ENCODE results near the gene CLSTN3.
A peak's percentile ranks its signal among the peaks of the same experiment; 100 is the strongest.

The CLSTN3 gene

DNA sequence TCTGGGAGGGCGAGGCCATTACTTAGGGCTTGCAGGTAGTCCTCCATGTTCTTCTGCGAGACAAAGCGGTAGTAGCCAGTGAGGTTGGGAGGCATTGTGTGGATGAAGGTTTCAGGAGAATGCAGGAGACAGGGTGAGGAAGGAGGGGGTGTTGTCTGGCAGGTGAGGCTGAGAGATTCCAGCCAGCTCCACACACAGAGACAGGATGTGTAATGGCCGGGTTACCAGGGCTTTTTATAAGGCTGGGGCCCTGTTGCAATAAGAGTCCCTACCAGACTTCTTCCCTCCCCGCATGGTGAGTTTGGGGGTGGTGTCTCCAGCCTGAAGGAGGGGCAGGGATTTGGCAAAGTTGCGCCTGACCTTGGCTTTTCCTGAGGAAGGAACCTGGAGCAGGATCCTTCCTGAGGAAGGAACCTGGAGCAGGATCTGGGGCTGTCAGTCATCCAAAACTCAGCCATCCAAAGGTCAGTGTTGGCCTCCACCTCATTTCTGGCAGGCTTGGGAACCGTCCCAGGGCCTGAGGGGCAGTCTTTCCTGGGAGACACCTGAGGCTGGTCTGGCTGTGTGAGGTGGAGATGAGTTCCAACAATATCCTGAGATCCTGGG is 1.4 kb upstream of the CLSTN3 start, which contains the start of gene RBP5:
RBP5 (minus strand) TSS at position 209 of the 606 bp plus-strand sequence; CDS start at position 95, 114 bp downstream.
- no peak for DNase-seq

DNA sequence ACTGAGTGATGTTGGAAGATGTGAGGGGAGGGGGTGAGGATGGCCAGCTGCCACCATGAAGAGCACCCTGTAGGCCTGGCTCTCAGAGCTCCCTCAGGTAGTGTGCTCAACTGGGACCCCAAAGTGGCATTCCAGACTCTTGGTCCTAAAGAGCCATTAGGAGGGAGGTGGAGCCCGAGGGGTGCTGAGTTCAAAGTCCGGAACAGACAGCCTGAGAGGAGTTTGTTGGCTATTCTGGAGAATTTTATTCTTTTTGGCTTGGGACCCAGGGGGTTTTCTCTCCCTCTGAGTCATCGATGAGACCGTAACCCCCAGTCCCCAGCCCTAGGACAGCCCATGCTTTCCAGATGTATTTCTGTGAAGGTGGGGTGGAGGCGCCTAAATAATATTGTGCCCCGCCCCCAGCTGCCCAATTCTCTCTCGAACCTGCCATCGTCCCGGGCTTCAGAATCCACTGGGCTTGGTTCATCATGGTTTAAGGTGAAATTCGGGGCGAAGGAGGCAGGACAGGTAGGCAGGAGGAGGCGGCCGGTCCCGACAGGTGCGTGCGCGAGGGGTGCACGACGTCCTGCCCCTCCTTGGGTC is 792 bp upstream of the CLSTN3 start:
- DNase-seq = peak; percentile 9

DNA sequence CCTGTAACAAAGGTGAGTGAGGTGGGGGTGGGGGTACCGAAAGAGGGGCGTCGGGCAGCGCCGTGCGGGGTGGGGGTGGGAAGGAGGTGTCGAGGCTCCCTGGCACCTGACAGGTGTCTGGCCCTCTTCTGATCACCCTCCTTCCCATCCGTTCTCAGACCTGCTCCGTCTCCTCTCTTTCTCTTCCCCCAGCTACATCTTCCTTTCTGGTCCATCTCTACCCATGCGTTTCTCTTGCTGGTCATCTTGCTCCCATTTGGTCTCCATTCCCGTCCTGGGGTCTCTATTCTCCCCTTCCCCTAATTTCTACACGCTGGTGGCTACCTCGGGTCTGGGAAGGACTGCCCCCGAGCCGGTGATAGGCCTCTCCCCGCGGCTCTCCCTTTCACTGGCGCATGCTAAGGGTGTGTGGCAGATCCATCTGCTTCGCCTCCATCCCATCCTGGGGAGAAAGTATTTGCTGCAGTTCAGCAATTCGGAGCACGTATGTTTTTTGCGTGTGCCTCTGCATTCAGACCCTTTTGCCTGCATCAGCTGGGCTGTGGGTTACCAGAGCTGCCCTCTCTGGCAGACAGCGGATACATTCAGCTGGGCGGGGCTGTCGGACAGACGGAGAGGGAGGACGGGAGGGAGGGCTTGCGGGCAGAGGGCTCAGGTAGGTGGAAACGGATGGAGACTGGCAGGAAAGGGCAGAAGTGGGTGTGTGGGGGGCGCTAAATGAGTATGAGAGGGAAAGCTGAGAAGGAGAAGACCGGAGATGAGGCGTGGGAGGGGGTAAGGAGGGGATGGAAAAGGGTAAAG is 730 bp downstream of the CLSTN3 start:
- peak; percentile 48 for DNase-seq

DNA sequence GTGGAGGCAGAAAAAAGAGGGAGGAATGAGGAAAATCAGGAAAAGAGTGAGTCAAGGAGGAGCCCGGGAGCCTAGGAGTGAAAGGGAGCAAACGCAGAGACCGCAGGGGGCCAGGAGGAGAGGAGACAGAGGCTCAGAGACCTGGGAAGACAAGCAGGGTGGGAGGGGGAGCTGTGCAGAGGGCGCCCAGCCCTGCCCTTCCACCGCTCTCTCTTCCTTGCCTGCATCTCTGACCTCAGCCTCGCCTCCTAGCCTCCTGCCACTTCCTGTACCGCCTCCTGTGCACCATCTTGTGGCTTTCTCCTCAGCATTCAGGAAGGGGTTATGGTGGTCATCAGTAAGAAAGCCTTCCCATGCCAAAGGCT is 1.3 kb downstream of the CLSTN3 start:
- DNase-seq = peak; percentile 22

DNA sequence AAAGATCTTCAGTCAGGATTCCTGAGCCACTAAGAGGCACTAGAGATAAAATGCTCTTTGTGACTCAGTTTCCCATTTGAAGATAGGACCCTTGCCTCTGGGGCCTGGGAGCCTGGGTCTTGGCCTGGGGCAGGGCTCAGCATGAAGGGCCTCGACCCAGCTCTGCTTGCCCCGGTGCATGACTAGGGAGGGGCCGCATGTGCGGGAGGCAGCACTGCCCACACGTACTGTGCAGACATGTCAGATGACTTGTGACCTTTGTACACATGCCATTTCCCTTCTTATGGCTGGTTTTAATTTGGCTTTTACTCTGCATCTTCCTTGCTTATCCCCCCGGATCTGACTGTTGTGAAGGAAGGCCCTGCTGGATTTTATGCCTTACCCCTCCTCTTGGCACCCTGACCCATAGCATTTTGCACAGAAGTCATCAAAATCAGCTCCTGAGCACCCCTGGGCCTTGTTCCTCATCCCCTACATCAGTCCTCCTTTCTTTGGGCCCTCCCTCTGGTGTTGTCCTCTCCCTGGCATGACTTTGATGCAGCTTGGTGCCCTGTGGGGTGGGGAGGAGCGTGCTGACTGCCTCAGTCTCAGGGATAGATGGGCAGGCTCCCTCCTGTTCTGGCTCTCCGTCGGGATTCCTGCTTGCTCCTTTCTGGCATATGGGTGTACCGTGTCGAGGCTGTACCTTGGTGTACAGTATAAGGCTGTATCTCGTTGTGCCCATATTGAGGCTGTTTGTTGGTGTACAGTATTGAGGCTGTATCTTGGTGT is 4.4 kb downstream of the CLSTN3 start:
- no peak for DNase-seq

DNA sequence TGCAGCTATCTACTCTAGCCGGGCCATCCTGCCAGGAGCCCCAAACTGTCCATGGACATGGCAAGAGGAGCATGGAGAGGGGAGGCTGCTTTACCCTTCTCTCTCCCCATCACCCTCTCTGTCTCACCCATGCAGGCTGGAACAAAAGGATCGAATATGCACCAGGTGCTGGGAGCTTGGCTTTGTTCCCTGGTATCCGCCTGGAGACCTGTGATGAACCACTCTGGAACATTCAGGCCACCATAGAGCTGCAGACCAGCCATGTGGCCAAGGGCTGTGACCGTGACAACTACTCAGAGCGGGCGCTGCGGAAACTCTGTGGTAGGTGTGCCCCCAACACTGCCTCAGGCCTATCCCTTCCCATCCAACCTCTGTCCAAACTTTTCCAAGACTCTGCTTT is 5.9 kb downstream of the CLSTN3 start:
- DNase-seq = no peak

DNA sequence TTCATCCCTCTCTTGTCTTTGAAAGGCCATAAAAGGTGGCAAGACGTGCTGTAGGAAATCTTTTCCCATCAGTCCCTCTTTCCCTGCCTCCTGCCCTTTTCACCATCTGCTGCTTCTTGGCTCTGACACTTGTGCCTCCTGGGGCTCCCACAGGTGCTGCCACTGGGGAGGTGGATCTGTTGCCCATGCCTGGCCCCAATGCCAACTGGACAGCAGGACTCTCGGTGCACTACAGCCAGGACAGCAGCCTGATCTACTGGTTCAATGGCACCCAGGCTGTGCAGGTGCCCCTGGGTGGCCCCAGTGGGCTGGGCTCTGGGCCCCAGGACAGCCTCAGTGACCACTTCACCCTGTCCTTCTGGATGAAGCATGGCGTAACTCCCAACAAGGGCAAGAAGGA is 6.5 kb downstream of the CLSTN3 start:
- DNase-seq = no peak

DNA sequence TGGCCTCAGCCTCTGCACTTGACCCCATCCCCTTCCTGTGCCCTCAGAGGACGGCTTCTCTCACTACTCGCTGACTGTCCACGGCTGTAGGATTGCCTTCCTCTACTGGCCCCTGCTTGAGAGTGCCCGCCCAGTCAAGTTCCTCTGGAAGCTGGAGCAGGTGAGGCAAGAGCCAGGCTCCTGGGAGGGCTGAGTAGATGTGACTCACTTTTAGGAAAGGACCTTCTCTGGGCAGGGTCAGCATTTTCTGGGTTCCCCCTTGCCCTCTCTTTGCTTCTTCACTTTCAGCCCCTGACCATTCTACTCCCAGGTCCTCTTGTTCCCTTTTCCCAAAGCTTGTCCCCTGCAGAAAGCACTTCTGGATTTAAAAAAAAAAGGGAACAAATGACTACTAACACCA is 7.7 kb downstream of the CLSTN3 start:
- DNase-seq = no peak

DNA sequence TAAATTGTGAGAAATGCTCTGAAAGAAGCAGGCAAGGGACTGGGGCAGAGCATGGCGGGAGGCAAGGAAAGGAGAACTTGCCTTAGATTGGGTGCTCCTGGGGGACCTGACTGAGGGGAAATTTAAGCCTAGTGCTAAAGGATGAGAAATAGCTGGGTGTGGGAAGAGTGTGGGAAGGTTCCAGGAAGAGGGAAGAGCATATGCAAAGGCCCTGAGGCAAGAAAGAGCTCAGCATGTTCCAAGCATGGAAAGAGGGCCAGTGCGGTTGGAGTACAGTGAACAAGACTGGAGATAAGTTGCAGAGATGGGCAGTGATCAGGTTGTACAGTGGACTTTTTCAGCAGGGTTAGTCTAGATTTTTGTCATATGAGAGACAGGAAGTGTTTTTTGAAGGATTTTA is 9.0 kb downstream of the CLSTN3 start:
- no peak for DNase-seq

DNA sequence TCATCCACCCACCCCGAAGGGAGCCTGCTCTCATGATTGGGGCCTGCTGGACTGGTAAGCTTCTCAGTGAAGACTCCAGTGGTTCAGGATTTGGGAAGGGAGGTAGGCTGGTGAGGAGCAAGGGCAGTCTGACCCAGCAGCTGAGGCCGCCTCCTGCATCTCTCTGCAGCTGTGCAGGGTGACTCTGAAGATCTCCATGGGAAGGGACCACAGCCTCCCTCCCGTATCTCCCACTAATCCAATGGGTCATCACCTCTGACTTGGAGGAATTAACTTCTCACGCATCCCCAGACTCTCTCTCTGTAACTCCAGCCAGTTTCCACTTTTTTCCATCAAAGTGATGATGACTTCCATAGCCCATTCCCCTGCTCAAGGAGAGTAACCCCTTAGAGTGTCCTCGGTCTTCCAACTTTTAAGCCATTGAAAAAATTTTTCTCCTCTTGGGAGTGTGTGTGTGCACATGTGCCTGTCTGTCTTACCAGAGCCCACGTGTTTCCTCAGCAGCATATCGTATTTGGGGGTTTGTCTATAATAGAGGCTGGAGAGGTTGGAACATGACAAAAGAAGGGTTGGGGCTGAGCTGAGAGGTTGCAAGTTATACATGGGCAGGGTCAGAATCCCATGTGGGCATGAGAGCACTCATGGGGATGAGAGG is 11.3 kb downstream of the CLSTN3 start:
- no peak for DNase-seq

DNA sequence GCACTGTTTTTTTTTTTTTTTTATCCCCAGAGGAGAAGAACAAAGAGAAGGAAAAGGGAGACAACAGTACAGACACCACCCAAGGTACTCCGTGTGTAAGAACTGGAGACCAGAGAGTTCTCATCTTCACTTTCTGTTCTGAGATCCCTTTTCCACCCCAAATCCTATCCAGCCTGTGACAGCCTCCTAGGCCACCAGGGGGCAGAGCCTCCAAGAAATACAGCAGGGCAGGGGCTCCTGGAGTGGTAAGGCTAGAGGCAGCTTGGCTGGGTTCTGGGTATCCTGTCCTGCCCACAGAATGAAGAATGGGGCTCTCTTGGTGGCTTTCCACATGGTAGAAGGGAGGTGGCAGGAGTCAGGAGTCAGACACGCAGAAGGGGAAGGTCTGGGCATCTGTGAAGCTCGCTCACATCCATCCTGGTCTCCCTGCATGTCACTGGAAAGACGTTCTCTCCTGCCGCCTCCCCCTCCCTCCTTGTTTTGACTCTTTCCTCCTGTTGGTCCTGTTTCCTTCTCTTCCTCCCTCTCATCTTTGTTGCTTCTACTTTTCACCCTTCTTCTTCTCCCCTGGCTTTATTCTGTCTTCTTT is 12.0 kb downstream of the CLSTN3 start:
- DNase-seq = peak; percentile 57

DNA sequence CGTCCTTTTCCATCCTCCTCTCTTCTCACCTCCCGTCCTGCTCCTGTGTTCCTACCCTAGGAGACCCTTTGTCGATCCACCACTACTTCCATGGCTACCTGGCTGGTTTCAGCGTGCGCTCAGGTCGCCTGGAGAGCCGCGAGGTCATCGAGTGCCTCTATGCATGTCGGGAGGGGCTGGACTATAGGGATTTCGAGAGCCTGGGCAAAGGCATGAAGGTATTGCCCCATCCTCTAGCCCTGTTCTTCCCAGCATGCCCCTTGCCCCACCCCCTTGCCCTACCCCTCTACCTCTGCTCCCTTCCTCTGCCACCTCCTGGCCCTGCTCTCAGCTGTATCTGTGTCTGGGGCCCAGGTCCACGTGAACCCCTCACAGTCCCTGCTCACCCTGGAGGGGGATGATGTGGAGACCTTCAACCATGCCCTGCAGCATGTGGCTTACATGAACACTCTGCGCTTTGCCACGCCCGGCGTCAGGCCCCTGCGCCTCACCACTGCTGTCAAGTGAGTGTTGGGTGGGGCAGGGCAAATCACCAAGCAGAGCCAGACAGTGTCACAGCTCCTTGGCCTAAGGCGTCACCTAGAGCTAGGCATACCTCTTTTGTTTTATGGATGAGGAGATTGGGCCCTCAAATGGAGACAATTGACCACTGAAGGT is 12.8 kb downstream of the CLSTN3 start:
- no peak for DNase-seq

DNA sequence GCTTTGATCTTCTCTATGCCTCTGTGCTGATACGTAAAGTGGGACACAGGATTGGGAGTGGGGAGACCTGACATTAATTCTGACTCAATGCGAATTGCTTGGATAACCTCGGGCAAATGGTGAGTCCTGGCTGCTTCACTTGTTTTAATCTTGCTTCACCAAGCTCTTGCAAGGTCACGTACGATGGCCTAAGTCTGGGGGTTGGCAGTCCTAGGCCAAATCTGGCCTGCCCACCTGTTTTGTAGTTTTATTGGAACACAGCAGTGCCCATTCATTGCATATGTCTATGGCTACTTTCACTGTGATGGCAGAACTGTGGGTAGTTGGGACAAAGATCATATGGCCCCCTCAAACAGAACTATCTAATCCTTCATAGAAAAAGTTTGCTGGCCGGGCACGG is 13.4 kb downstream of the CLSTN3 start:
- no peak for DNase-seq

DNA sequence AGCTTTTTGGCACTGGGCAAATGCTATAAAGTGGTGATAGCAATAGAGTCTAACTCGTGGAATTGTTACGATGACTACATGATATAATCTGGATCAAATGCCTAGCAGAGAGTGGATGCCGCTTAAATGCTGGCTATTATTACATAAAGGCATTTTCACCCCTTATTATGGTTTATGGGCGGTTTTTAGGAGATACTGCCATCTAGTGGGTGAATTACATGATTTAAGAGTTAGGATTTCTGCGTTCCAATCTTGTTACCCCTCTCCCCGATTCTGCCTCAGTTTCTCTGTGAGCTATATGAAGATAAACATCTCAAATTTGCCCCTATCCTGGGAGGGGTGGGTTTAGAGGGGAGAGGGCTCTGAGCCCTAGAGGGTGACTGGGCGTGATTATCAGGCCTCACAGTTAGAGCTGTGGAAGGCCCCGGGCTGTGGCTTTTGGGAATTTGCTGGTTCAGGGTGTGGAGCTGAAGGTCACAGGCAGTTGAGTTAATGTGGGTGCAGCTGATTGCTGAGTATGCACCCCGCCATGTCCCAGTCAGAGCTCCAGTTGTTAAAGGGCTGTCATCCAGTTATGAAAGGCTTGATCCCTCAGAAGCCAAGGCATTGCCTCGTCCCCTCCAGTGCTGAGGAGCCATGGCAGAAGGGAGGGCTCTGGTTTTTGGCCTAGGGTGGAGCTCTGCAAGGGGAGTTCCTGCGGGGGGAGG is 14.4 kb downstream of the CLSTN3 start:
- DNase-seq = no peak

DNA sequence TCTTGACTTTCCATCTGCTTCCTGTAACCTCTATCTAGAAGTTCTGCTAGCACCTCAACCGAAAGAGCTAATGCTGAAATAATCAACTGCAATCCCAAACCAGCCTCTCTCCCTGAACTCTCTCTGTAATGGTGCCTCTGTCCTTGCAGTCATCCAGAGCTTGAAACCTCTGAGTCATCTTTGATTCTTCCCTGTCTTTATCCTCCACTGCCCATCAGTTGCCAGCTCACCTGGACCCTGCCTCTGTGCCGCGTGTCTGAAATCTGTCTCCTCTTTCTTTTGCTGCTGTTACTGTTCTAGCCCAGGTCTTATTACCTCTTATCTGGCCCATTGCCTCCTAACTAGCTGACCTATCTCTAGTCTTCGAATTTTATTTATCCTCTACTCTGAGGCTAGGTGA is 15.5 kb downstream of the CLSTN3 start:
- no peak for DNase-seq

DNA sequence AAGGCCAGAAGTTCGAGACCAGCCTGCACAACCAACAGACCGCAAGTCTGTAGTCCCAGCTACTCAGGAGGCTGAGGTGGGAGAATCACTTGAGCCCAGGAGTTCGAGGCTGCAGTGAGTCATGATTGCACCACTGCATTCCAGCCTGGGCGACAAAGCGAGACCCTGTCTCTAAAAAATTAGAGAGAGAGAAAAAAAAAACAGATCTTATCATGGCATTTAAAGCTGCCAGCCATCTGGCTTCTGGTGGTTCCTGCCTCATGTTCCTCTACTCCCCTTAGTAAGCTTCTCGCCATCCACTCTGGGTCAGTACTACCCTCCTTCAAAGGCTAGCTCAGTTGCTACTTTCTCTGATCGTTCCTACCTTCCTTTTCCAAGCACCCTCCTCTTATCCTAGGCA is 16.1 kb downstream of the CLSTN3 start:
- DNase-seq = no peak

DNA sequence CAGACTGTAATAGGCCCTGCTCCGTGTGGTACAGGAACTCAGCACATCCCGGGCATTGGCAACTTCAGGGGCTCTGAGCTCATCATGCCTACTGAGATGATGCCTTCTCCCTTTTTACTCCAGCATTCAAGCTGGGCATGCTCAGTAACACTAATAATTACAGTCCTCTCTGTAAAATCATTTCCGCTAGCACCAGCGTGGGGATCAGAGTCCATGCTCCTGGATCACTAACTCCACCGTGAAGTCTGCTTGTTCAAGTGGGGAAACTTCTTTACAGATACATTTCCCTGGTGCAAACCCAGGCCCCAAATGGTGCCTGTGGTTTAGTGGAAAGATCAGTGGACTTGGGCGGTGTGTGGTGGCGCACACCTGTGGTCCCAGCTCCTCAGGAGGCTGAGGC is 16.7 kb downstream of the CLSTN3 start:
- DNase-seq = no peak

DNA sequence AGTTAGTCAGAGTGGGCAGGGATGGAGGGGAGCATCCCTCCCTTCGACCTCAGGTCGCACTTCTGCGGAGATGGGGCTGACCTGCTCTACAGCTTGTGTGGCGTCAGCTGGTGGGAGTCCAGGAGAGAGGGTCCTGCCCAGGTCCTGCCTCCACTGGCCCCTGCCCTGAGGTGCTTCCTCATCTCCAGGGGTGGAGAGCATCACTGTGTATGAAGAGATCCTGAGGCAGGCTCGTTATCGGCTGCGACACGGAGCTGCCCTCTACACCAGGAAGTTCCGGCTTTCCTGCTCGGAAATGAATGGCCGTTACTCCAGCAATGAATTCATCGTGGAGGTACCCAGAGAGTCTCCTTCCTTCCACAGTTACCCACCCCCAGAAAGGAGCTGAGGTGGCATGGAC is 20.2 kb downstream of the CLSTN3 start:
- no peak for DNase-seq

DNA sequence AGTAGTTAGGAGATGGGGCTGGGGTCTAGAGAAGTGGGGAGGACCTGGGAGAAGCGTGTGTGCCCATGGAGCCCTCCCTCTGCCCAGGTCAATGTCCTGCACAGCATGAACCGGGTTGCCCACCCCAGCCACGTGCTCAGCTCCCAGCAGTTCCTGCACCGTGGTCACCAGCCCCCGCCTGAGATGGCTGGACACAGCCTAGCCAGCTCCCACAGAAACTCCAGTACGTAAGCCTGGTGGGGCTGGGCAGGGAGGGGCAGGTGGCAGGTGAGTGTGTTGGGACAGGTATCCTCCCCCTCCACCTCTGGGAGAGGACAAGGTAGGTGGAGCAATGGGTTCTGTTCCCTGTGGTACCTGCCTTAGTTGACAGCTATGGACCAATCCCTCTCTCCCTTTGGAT is 20.7 kb downstream of the CLSTN3 start:
- DNase-seq = no peak

DNA sequence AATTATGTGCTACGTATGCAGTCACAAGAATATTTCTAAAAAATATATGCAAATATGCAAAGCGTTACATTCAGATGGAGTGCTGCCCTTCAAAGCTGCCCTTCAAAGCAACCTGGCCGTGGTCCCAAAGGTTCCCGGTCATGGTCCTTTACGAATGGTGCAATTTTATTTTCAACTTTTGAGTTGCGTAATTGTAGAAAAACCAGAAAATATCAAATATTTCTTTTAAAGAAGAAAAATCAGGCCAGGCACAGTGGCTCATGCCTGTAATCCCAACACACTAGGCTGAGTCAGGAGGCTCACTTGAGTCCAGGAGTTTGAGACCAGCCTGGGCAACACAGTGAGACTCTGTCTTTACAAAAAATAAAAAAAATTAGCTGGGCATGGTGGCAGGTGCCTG is 21.4 kb downstream of the CLSTN3 start:
- no peak for DNase-seq

DNA sequence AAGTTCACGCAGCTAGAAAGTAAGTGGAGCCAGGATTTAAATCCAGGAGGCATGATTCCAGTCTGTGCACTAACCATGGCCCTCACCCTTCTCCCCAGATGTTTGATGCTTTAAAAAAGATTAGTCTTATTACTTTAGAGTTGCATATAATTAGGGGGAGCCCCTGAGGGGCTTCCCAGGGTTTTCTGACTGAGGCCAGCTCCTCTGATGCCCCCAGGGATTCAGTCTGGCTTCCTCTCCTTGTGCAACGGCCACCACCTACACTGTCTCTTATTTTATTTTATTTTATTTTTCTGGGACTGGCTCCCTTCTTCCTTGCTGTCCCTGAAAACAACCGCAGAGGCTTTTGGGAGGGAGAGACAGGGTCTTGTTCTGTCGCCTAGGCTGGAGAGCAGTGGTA is 22.6 kb downstream of the CLSTN3 start:
- no peak for DNase-seq

DNA sequence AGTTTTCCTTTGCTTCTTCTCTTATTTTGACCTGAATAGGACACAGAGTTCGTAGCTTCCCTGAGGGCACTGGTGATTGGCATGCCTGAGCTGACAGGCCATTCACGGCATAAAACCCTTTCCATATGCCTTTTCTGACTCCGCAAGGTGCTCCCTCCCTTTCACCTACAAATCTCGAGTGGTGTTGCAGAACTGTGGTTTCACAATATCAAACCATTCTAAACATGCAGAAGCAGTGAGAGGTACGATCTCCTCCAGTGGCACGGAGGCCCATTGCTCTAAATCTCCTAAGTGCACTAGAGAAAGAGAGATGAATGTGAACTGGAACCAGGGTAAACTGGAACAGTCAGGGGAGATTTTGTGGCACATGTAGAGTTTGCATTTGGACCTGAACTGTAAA is 23.9 kb downstream of the CLSTN3 start:
- no peak for DNase-seq

Data from stimulated activated CD4-positive, alpha-beta T cell treated with anti-CD3 and anti-CD28 coated beads, Interleukin-4, amount 100 ng/mL, for 24 hours (primary cell).